ENCODE measurements around the gene LBH.

The LBH gene

GRCh38 chr2:30231212-30231995 lies at the start of gene LBH:
Gene LBH, plus strand, starts transcription at chr2:30231534. Its CDS starts 205 bp downstream, at chr2:30231739.
- DNase-seq, result peak; percentile 91

- DNase-seq, result no peak
Measured at GRCh38 chr2:30184035-30184434, 47.3 kb upstream of the LBH start.

- no peak for DNase-seq
Measured at GRCh38 chr2:30185178-30185577, 46.2 kb upstream of the LBH start.

GRCh38 chr2:30188292-30188691 lies 43.0 kb upstream of the LBH start:
- no peak for DNase-seq

- no peak for DNase-seq
Measured at GRCh38 chr2:30190637-30191036, 40.7 kb upstream of the LBH start.

- DNase-seq, result no peak
Measured at GRCh38 chr2:30191107-30191506, 40.2 kb upstream of the LBH start.

- DNase-seq, result no peak
Measured at GRCh38 chr2:30191819-30192271, 39.5 kb upstream of the LBH start.

GRCh38 chr2:30192314-30192713 lies 39.0 kb upstream of the LBH start:
- DNase-seq, result no peak

GRCh38 chr2:30193104-30193681 lies 38.1 kb upstream of the LBH start:
- DNase-seq, result peak; percentile 25

- no peak for DNase-seq
Measured at GRCh38 chr2:30194421-30194820, 36.9 kb upstream of the LBH start.

- no peak for DNase-seq
Measured at GRCh38 chr2:30195016-30195415, 36.3 kb upstream of the LBH start.

GRCh38 chr2:30197570-30198192 lies 33.7 kb upstream of the LBH start:
- DNase-seq, result no peak

- no peak for DNase-seq
Measured at GRCh38 chr2:30201990-30202389, 29.3 kb upstream of the LBH start.

- DNase-seq, result no peak
Measured at GRCh38 chr2:30203156-30203555, 28.2 kb upstream of the LBH start.

GRCh38 chr2:30204281-30204680 lies 27.1 kb upstream of the LBH start:
- no peak for DNase-seq

GRCh38 chr2:30205456-30205855 lies 25.9 kb upstream of the LBH start:
- DNase-seq, result no peak

- DNase-seq, result no peak
Measured at GRCh38 chr2:30206461-30207430, 24.6 kb upstream of the LBH start.

GRCh38 chr2:30208453-30208852 lies 22.9 kb upstream of the LBH start:
- DNase-seq, result peak; percentile 78

- DNase-seq, result no peak
Measured at GRCh38 chr2:30209227-30209626, 22.1 kb upstream of the LBH start.

- no peak for DNase-seq
Measured at GRCh38 chr2:30213326-30213725, 18.0 kb upstream of the LBH start.

GRCh38 chr2:30213907-30214463 lies 17.3 kb upstream of the LBH start:
- DNase-seq, result no peak

GRCh38 chr2:30216157-30216556 lies 15.2 kb upstream of the LBH start:
- DNase-seq, result peak; percentile 44
